Tibial nerve (tissue), 4 donors: Measurements from ENCODE around the gene UHRF2. TPM values are rescaled to one million over a fixed set of nuclear protein-coding genes. Genes with fewer than 3 reads are reported as not detected.

Experiments used
- DNase-seq, 2 donors: peaks; one replicate each; pipeline ENCODE4 v3.0.0-alpha.2; 2019; ENCODE audit warnings: low spot score in 2 of 2
- H3K27ac ChIP-seq, 4 donors: fragments of 200-600 bp; sonication (generic) in 3 of 4; one replicate each; pipeline ENCODE4 v1.5.1; 2017 to 2019; ENCODE audit warnings: mild to moderate bottlenecking in 1 of 4
- H3K27me3 ChIP-seq, 2 donors: fragments of 200-600 bp; sonication (generic) in 1 of 2; one replicate each; pipeline versions ENCODE4 v1.5.1 to v1.6.0; 2017 to 2019
- H3K36me3 ChIP-seq, 3 donors: fragments of 200-600 bp; sonication (generic); one replicate each; pipeline ENCODE4 v1.5.1; 2018 to 2019
- H3K4me1 ChIP-seq, 4 donors: fragments of 200-600 bp; sonication (generic) in 3 of 4; one replicate each; pipeline ENCODE4 v1.5.1; 2017 to 2019
- H3K4me3 ChIP-seq, 4 donors: fragments of 200-600 bp; sonication (generic) in 3 of 4; one replicate each; pipeline ENCODE4 v1.5.1; 2017 to 2019; ENCODE audit warnings: mild to moderate bottlenecking in 1 of 4, moderate library complexity in 1 of 4
- H3K9me3 ChIP-seq, 4 donors: fragments of 200-600 bp; sonication (generic) in 3 of 4; one replicate each; pipeline ENCODE4 v1.5.1; 2017 to 2019
- CTCF ChIP-seq, 5 experiments: fragments of 200-600 bp in 3 of 5; fragments of 450-650 bp in 2 of 5; sonication (generic) in 3 of 5; IDR thresholded peaks; one replicate each; pipeline ENCODE4 v1.5.1; 2016 to 2019; ENCODE audit warnings: antibody characterized with exemption in 5 of 5, mild to moderate bottlenecking in 3 of 5, moderate library complexity in 2 of 5
- EP300 ChIP-seq, 2 donors: sonication (generic); formaldehyde crosslinking; IDR thresholded peaks; one replicate each; pipeline ENCODE4 v1.6.1; 2017; ENCODE audit warnings: antibody characterized with exemption in 2 of 2, mild to moderate bottlenecking in 1 of 2
- POLR2A ChIP-seq, 2 donors: fragments of 450-650 bp; IDR thresholded peaks; one replicate each; pipeline ENCODE4 v1.6.1; 2017; ENCODE audit warnings: antibody characterized with exemption in 2 of 2, mild to moderate bottlenecking in 2 of 2, moderate library complexity in 2 of 2
- WGBS, 2 donors: methylation state at CpG; one replicate each; pipeline ENCODE4 v1.1.5; 2018; 5-methylcytosine and 5-hydroxymethylcytosine counted together
- total RNA-seq, 4 donors: library from RNA; depleted of rRNA; stranded (reverse); fragments of >200 nt; gene quantifications; one replicate each; pipeline ENCODE4 v1.1.0, GENCODE V29; 2016

The UHRF2 gene
- total RNA-seq, 4 donors from 2014 or later = 61.2 to 85.0 (median 76.0) TPM

- TF ChIP-seq EP300 (IDR thresholded peaks at IDR 0.05) (no peak), CTCF (IDR thresholded peaks at IDR 0.05) (no peak), POLR2A (IDR thresholded peaks at IDR 0.05) (no peak)
- Histone ChIP-seq H3K36me3 (peaks cover 0 to 33% (median 0%) of the 10 kb centered on the region in 3 donors), H3K27me3 (no peaks in the 10 kb centered on the region), H3K9me3 (no peaks in the 10 kb centered on the region), H3K4me1 (peaks cover 0 to 3% (median 0%) of the 10 kb centered on the region in 4 donors), H3K27ac (no peak overlapping the region), H3K4me3 (no peak overlapping the region)
- 94 to 95% methylated on average over 5 of the region's 5 CpGs for WGBS, 2 donors
- DNase-seq = no peak
Measured at GRCh38 chr9:6459718-6460117, 46.7 kb downstream of the UHRF2 start.

GRCh38 chr9:6460189-6460768 is 47.3 kb downstream of the UHRF2 start:
- Histone ChIP-seq H3K4me3 (no peak overlapping the region), H3K36me3 (peaks cover 0 to 33% (median 0%) of the 10 kb centered on the region in 3 donors), H3K9me3 (no peaks in the 10 kb centered on the region), H3K27me3 (no peaks in the 10 kb centered on the region), H3K4me1 (peaks cover 0 to 3% (median 0%) of the 10 kb centered on the region in 4 donors), H3K27ac (no peak overlapping the region)
- TF ChIP-seq EP300 (IDR thresholded peaks at IDR 0.05) (no peak), CTCF (IDR thresholded peaks at IDR 0.05) (no peak), POLR2A (IDR thresholded peaks at IDR 0.05) (no peak)
- WGBS, 2 donors = 94 to 96% methylated on average over 5 of the region's 5 CpGs
- no peak for DNase-seq

DNA sequence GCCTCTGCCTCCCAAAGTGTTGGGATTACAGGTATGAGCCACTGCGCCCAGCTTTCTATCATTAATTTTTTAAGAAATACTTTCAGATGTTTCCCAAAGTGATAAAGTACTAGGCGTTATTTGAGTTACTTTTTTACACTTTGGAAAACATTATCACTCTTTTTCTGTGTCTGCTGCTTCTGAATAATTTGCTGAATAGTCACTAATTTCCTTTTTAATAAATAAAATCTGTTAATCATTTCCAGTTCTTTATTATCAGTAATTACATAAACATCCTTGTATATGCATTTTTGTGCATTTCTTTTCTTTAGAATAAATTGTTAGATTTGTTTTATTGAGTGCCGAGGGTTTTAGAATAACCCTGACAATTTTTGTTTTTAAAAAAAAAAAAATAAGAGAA is 48.6 kb downstream of the UHRF2 start:
- peaks cover 0 to 5% (median 0%) of the 10 kb centered on the region in 4 donors for H3K4me1 ChIP-seq
- H3K4me3 ChIP-seq = no peak overlapping the region
- TF ChIP-seq EP300 (IDR thresholded peaks at IDR 0.05) (no peak), CTCF (IDR thresholded peaks at IDR 0.05) (no peak), POLR2A (IDR thresholded peaks at IDR 0.05) (no peak)
- no peak for DNase-seq
- no peaks in the 10 kb centered on the region for H3K9me3 ChIP-seq
- WGBS, 2 donors = 95 to 96% methylated on average over 3 of the region's 3 CpGs
- no peaks in the 10 kb centered on the region for H3K27me3 ChIP-seq
- H3K36me3 ChIP-seq = peaks cover 0 to 33% (median 0%) of the 10 kb centered on the region in 3 donors
- H3K27ac ChIP-seq = no peak overlapping the region

DNA sequence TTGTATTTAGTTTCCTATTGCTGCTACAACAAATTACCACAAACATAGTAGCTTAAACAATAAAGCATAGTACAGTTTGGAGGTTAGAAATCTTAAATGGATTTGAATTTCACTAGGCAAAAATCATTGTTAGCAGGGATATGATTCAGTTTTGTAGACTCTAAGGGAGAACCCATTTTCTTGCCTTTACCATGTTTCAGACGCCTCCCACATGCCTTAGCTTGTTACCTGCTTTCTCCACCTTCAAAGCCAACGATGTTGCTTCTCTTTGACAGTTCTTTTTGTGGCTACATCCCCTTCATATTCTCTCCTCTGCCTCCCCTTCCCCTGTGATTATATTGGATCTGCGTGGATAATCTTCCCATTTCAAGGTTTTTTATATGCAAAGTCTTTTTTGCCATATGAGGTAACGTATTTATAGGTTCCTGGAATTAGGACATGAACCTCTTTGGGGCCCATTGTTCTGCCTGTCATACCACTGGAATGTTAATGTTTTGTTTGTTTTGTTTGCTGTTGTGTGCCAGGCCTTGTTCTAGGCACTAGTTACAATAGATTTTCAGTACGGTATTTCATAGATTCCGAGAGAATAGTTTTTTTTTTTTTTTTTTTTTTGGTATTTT is 54.1 kb downstream of the UHRF2 start:
- Histone ChIP-seq H3K27me3 (no peaks in the 10 kb centered on the region), H3K27ac (no peak overlapping the region), H3K36me3 (peaks cover 0 to 15% (median 0%) of the 10 kb centered on the region in 3 donors), H3K9me3 (no peaks in the 10 kb centered on the region), H3K4me1 (peaks cover 0 to 28% (median 2%) of the 10 kb centered on the region in 4 donors), H3K4me3 (no peak overlapping the region)
- DNase-seq = no peak
- TF ChIP-seq EP300 (IDR thresholded peaks at IDR 0.05) (no peak), CTCF (IDR thresholded peaks at IDR 0.05) (no peak), POLR2A (IDR thresholded peaks at IDR 0.05) (no peak)
- 66 to 67% methylated on average over 6 of the region's 6 CpGs for WGBS, 2 donors

DNA sequence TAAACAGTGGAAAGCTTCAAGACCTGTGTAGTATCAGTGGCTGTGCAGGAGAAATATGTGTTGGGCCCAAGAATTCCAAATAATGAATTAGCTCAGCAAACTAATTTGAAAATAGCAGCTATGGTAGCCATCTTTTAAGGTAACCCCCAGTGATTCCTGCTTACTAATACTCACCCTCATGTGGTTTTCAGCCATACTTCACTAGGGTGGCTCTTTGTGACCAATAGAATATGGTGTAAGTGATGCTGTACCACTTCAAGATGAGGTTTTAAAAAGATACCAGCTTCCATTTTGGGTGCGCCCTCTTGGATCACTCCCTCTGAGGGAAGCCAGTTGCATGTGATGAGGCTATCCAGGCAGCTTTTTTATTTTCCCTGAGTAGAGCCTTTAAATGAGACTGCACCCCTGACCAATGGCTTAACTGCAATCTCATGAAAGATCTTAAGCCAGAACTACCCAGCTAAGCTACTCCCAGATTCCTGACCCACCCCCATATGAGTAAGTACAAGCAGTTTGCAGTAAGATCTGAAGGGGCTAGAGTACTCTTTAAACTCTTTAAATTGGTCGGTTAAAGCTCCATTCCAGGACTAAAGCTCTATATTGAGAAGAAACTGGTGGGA is 58.3 kb downstream of the UHRF2 start:
- Histone ChIP-seq H3K4me3 (no peak overlapping the region), H3K27ac (no peak overlapping the region), H3K9me3 (no peaks in the 10 kb centered on the region), H3K36me3 (peaks cover 0 to 4% (median 0%) of the 10 kb centered on the region in 3 donors), H3K4me1 (peaks cover 0 to 36% (median 2%) of the 10 kb centered on the region in 4 donors), H3K27me3 (no peaks in the 10 kb centered on the region)
- no peak for TF ChIP-seq POLR2A (IDR thresholded peaks at IDR 0.05)
- no peak for TF ChIP-seq EP300 (IDR thresholded peaks at IDR 0.05)
- no peak for TF ChIP-seq CTCF (IDR thresholded peaks at IDR 0.05)
- 88 to 98% methylated on average over 2 of the region's 2 CpGs for WGBS, 2 donors
- DNase-seq = no peak
